DND-41 (cell line): ENCODE measurements around the gene AGPAT4.

ENCODE experiments used
- ATAC-seq: fragments of 200-7000 bp; cut with Tn5 transposase; 3 replicates; pipeline ENCODE4 v1.9.1; 2021; ENCODE audit warnings: low read depth; ENCODE audit not compliant: insufficient read depth
- DNase-seq: peaks from one replicate; pipeline ENCODE4 v3.0.0-alpha.2; 2020
- H2AFZ ChIP-seq: 2 replicates; pipeline ENCODE4 v1.6.0; 2012; ENCODE audit warnings: low read depth, low read length
- H3K27ac ChIP-seq: 2 replicates; pipeline ENCODE4 v1.5.1; 2012; ENCODE audit warnings: low read length, inconsistent platforms
- H3K27me3 ChIP-seq: fragments of 200-600 bp; sonication (generic); 2 replicates; pipeline ENCODE4 v1.6.0; 2012; ENCODE audit warnings: low read length, mild to moderate bottlenecking, inconsistent platforms; ENCODE audit not compliant: insufficient read depth, poor library complexity
- H3K36me3 ChIP-seq: 2 replicates; pipeline ENCODE4 v1.5.1; 2012; ENCODE audit warnings: low read length, inconsistent platforms; ENCODE audit not compliant: insufficient read depth
- H3K4me1 ChIP-seq: 2 replicates; pipeline ENCODE4 v1.5.1; 2012; ENCODE audit warnings: mild to moderate bottlenecking, low read length; ENCODE audit not compliant: insufficient read depth
- H3K4me2 ChIP-seq: 2 replicates; pipeline ENCODE4 v1.6.0; 2012; ENCODE audit warnings: mild to moderate bottlenecking, moderate library complexity, low read length, inconsistent platforms; ENCODE audit not compliant: insufficient read depth
- H3K4me3 ChIP-seq, 2 experiments: fragments of 200-600 bp in 1 of 2; shearing (Covaris generic) in 1 of 2; 2 replicates each; pipeline ENCODE4 v1.5.1; 2012 to 2016; ENCODE audit warnings: inconsistent platforms in 2 of 2, low read length in 2 of 2, mild to moderate bottlenecking in 2 of 2, low read depth in 1 of 2, moderate library complexity in 1 of 2
- H3K79me2 ChIP-seq: 2 replicates; pipeline ENCODE4 v1.6.0; 2012; ENCODE audit warnings: low read length, inconsistent platforms; ENCODE audit not compliant: insufficient read depth
- H3K9ac ChIP-seq: 2 replicates; pipeline ENCODE4 v1.6.0; 2012; ENCODE audit warnings: low read depth, mild to moderate bottlenecking, inconsistent platforms, low read length, moderate library complexity
- H3K9me3 ChIP-seq: 2 replicates; pipeline ENCODE4 v1.5.1; 2012; ENCODE audit warnings: low read length, moderate library complexity, mild to moderate bottlenecking, inconsistent platforms; ENCODE audit not compliant: insufficient read depth, severe bottlenecking
- H4K20me1 ChIP-seq: 2 replicates; pipeline ENCODE4 v1.6.0; 2012; ENCODE audit warnings: low read length; ENCODE audit not compliant: insufficient read depth
- CTCF ChIP-seq: IDR thresholded peaks from 2 replicates; pipeline ENCODE4 v1.5.1; 2012; ENCODE audit warnings: borderline replicate concordance, low read length, moderate library complexity, mild to moderate bottlenecking; ENCODE audit not compliant: poor library complexity, severe bottlenecking; ENCODE audit errors: extremely low read depth
- EZH2 ChIP-seq: IDR thresholded peaks from 3 replicates; pipeline ENCODE4 v1.6.1; 2012; ENCODE audit warnings: borderline replicate concordance, low read depth, mild to moderate bottlenecking, moderate library complexity, low read length, inconsistent platforms; ENCODE audit not compliant: severe bottlenecking

The AGPAT4 gene

GRCh38 chr6:161238500-161238899 lies 35.4 kb downstream of the AGPAT4 start:
- no peak for TF ChIP-seq CTCF
- no peak for TF ChIP-seq EZH2
- DNase-seq (no peak), ATAC-seq (no peak)
- no peak overlapping the region for H2AFZ ChIP-seq
- no peak overlapping the region for H3K4me3 ChIP-seq
- no peaks in the 10 kb centered on the region for H3K27me3 ChIP-seq
- no peaks in the 10 kb centered on the region for H3K79me2 ChIP-seq
- H4K20me1 ChIP-seq = no peaks in the 10 kb centered on the region
- H3K9me3 ChIP-seq = no peaks in the 10 kb centered on the region
- H3K4me1 ChIP-seq = no peaks in the 10 kb centered on the region
- H3K27ac ChIP-seq = no peak overlapping the region
- no peak overlapping the region for H3K4me2 ChIP-seq
- no peaks in the 10 kb centered on the region for H3K36me3 ChIP-seq
- no peak overlapping the region for H3K9ac ChIP-seq

GRCh38 chr6:161238081-161238480 lies 35.8 kb downstream of the AGPAT4 start:
- no peak for ATAC-seq
- no peaks in the 10 kb centered on the region for H3K4me1 ChIP-seq
- H2AFZ ChIP-seq = no peak overlapping the region
- H3K79me2 ChIP-seq = no peaks in the 10 kb centered on the region
- no peaks in the 10 kb centered on the region for H4K20me1 ChIP-seq
- no peaks in the 10 kb centered on the region for H3K36me3 ChIP-seq
- no peaks in the 10 kb centered on the region for H3K9me3 ChIP-seq
- no peak overlapping the region for H3K27ac ChIP-seq
- TF ChIP-seq CTCF (no peak), EZH2 (no peak)
- H3K4me3 ChIP-seq = no peak overlapping the region
- no peak overlapping the region for H3K4me2 ChIP-seq
- DNase-seq = no peak
- no peak overlapping the region for H3K9ac ChIP-seq
- no peaks in the 10 kb centered on the region for H3K27me3 ChIP-seq

- H3K9ac ChIP-seq = no peak overlapping the region
- ATAC-seq = no peak
- H3K4me2 ChIP-seq = no peak overlapping the region
- no peak overlapping the region for H3K27ac ChIP-seq
- TF ChIP-seq CTCF (no peak), EZH2 (no peak)
- H3K27me3 ChIP-seq = no peaks in the 10 kb centered on the region
- DNase-seq = no peak
- H3K4me3 ChIP-seq = no peak overlapping the region
- H3K4me1 ChIP-seq = no peaks in the 10 kb centered on the region
- no peaks in the 10 kb centered on the region for H4K20me1 ChIP-seq
- no peak overlapping the region for H2AFZ ChIP-seq
- H3K9me3 ChIP-seq = no peaks in the 10 kb centered on the region
- H3K79me2 ChIP-seq = no peaks in the 10 kb centered on the region
- no peaks in the 10 kb centered on the region for H3K36me3 ChIP-seq
Measured at GRCh38 chr6:161237176-161237575, 36.7 kb downstream of the AGPAT4 start.
